Thyroid gland (tissue), 4 donors: ENCODE data around the gene ZSCAN22.

Experiments used
- POLR2A ChIP-seq, 2 donors: fragments of 450-650 bp; IDR thresholded peaks; one replicate each; pipeline ENCODE4 v1.6.1; 2017; ENCODE audit warnings: antibody characterized with exemption in 2 of 2, mild to moderate bottlenecking in 2 of 2, moderate library complexity in 1 of 2
- TF ChIP-seq, protein P1 (sequence below), 6 experiments: fragments of 200-600 bp in 3 of 6; fragments of 450-650 bp in 3 of 6; sonication (generic) in 3 of 6; IDR thresholded peaks; one replicate each; pipeline ENCODE4 v1.5.1; 2016 to 2019; ENCODE audit warnings: antibody characterized with exemption in 6 of 6, mild to moderate bottlenecking in 2 of 6, inconsistent platforms in 1 of 6, moderate library complexity in 1 of 6

DNA sequence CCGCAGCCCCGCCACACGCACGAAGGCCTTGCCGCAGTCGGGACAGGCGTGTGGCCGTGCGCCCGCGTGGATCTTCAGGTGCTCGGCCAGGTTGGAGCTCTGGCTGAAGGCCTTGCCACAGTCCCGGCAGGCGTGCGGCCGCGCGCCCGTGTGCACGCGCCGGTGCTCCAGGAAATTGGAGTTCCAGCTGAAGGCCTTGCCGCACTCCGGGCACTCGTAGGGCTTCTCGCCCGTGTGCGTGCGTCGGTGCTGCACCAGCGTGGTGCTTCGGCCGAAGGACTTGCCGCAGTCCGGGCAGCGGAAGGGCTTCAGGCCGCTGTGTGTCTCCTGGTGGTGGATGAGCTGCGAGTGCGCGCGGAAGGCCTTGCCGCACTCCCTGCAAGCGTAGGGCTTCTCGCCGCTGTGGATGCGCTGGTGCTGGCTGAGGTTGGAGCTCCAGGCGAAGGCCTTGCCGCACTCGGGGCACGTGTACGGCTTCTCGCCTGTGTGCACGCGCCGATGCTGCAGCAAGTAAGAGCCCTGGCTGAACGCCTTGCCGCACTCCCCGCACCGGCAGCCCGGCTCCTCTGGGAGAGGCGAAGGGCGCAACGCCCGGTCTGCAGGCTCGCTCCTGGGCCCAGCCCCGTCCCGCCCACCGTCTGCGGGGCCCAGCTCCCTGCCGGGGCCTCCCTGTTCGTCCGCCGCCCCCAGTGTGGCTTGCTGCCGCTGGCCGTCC, 30.1 kb downstream of the ZSCAN22 start:
- TF ChIP-seq, protein P1, sequence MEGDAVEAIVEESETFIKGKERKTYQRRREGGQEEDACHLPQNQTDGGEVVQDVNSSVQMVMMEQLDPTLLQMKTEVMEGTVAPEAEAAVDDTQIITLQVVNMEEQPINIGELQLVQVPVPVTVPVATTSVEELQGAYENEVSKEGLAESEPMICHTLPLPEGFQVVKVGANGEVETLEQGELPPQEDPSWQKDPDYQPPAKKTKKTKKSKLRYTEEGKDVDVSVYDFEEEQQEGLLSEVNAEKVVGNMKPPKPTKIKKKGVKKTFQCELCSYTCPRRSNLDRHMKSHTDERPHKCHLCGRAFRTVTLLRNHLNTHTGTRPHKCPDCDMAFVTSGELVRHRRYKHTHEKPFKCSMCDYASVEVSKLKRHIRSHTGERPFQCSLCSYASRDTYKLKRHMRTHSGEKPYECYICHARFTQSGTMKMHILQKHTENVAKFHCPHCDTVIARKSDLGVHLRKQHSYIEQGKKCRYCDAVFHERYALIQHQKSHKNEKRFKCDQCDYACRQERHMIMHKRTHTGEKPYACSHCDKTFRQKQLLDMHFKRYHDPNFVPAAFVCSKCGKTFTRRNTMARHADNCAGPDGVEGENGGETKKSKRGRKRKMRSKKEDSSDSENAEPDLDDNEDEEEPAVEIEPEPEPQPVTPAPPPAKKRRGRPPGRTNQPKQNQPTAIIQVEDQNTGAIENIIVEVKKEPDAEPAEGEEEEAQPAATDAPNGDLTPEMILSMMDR (IDR thresholded peaks at IDR 0.05): no peak
- no peak for TF ChIP-seq POLR2A (IDR thresholded peaks at IDR 0.05)
